IMR-90 (cell line): ENCODE measurements around the gene ABCA4.

ENCODE experiments used
- FOS ChIP-seq: fragments of 150-350 bp; IDR thresholded peaks from 2 replicates; pipeline ENCODE4 v1.6.1; 2016; ENCODE audit warnings: low read depth, low read length
- TF ChIP-seq, protein P1 (sequence below): fragments of 150-350 bp; IDR thresholded peaks from 2 replicates; pipeline ENCODE4 v1.6.1; 2016; ENCODE audit warnings: low read depth, mild to moderate bottlenecking, low read length, moderate library complexity, borderline replicate concordance

DNA sequence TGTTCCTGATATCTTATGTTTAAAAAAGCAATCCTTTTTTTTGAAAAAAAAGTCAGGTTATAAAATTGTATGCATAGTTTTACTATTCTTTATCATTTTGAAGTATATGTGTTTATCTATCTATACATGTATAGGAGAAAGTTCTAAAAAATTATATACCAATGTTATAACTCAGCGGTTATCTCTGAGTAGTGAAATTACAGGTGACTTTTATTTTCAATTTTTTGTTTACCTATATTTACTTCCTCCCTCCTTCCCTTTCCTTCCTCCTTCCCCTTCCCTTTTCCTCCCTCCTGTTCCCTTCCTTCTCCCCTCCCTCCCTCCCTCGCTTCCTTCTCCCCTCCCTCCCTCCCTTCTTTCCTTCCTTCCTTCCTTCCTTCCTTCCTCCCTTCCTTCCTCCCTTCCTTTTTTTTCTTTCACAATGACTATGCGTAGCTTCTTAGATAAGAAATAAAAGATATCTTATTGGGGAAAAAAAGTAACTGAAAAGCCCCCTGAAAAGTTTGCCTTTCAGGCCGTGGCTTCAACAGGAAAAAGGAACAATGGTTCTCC, 77.1 kb downstream of the ABCA4 start:
- TF ChIP-seq, protein P1, sequence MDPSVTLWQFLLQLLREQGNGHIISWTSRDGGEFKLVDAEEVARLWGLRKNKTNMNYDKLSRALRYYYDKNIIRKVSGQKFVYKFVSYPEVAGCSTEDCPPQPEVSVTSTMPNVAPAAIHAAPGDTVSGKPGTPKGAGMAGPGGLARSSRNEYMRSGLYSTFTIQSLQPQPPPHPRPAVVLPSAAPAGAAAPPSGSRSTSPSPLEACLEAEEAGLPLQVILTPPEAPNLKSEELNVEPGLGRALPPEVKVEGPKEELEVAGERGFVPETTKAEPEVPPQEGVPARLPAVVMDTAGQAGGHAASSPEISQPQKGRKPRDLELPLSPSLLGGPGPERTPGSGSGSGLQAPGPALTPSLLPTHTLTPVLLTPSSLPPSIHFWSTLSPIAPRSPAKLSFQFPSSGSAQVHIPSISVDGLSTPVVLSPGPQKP, result no peak
- TF ChIP-seq FOS, result no peak
